DOHH2 (cell line): ENCODE measurements around the gene FKTN.
"Not testable (repeated sequence)": the region's sequence is repeated elsewhere in the genome, so short reads cannot be mapped to it uniquely, and the experiment has no call there.

Experiments
- H3F3A ChIP-seq: fragments of 200-600 bp; sonication (generic), shearing (Covaris generic); 2 replicates; pipeline ENCODE4 v1.6.0; 2016; ENCODE audit warnings: antibody characterized with exemption, mild to moderate bottlenecking; ENCODE audit not compliant: control insufficient read depth, insufficient read depth
- H3K27ac ChIP-seq: fragments of 200-600 bp; sonication (generic); 2 replicates; pipeline ENCODE4 v1.5.1; 2014; ENCODE audit warnings: low read depth, mild to moderate bottlenecking, low read length, moderate library complexity
- H3K27me3 ChIP-seq: fragments of 200-600 bp; sonication (generic); 2 replicates; pipeline ENCODE4 v1.6.1; 2014; ENCODE audit warnings: mild to moderate bottlenecking, low read length, mixed read lengths; ENCODE audit not compliant: control insufficient read depth
- H3K36me3 ChIP-seq: fragments of 200-600 bp; sonication (generic); 2 replicates; pipeline ENCODE4 v1.6.1; 2014; ENCODE audit warnings: mild to moderate bottlenecking, low read length, moderate library complexity, mixed read lengths; ENCODE audit not compliant: control insufficient read depth
- H3K4me1 ChIP-seq: fragments of 200-600 bp; sonication (generic); 2 replicates; pipeline ENCODE4 v1.6.1; 2014; ENCODE audit warnings: mild to moderate bottlenecking, low read length, mixed read lengths; ENCODE audit not compliant: control insufficient read depth
- H3K4me2 ChIP-seq: fragments of 200-600 bp; sonication (generic); 2 replicates; pipeline ENCODE4 v1.6.0; 2014; ENCODE audit warnings: mild to moderate bottlenecking, low read length, moderate library complexity
- H3K4me3 ChIP-seq: fragments of 200-600 bp; sonication (generic); 2 replicates; pipeline ENCODE4 v1.5.1; 2014; ENCODE audit warnings: mild to moderate bottlenecking, low read length, mixed read lengths
- H3K79me2 ChIP-seq: fragments of 200-600 bp; sonication (generic); 2 replicates; pipeline ENCODE4 v1.6.1; 2014; ENCODE audit warnings: mild to moderate bottlenecking, low read length, mixed read lengths; ENCODE audit not compliant: control insufficient read depth
- H3K9me2 ChIP-seq: fragments of 200-600 bp; sonication (generic); replicated peaks from 2 replicates; pipeline ENCODE4 v1.6.1; 2014; ENCODE audit warnings: mild to moderate bottlenecking, low read length, mixed read lengths; ENCODE audit not compliant: control insufficient read depth
- H3K9me3 ChIP-seq: fragments of 200-600 bp; sonication (generic); 2 replicates; pipeline ENCODE4 v1.6.1; 2014; ENCODE audit warnings: antibody characterized with exemption, low read length, mixed read lengths; ENCODE audit not compliant: control insufficient read depth, insufficient read depth
- H4K20me1 ChIP-seq: fragments of 200-600 bp; sonication (generic); 2 replicates; pipeline ENCODE4 v1.6.0; 2014; ENCODE audit warnings: low read depth, mild to moderate bottlenecking, antibody characterized with exemption, low read length, moderate library complexity; ENCODE audit not compliant: control insufficient read depth, insufficient read depth
- CTCF ChIP-seq: fragments of 200-600 bp; sonication (generic); IDR thresholded peaks from one replicate; pipeline ENCODE4 v1.5.1; 2014; ENCODE audit warnings: antibody characterized with exemption, mild to moderate bottlenecking, low read depth, low read length; ENCODE audit not compliant: poor library complexity, severe bottlenecking
- EZH2phosphoT487 ChIP-seq: fragments of 200-600 bp; sonication (generic); IDR thresholded peaks from 2 replicates; pipeline ENCODE4 v1.6.1; 2017; ENCODE audit warnings: borderline replicate concordance, mild to moderate bottlenecking, antibody characterized with exemption, low read length, moderate library complexity, mixed read lengths

The FKTN gene

GRCh38 chr9:105541838-105542237 lies 16.1 kb upstream of the FKTN start:
- Histone ChIP-seq H3K27me3 (no peaks in the 10 kb centered on the region), H3K9me3 (no peaks in the 10 kb centered on the region), H3K9me2 (no peaks in the 10 kb centered on the region), H3K4me1 (no peaks in the 10 kb centered on the region), H4K20me1 (no peaks in the 10 kb centered on the region), H3K4me2 (no peak overlapping the region), H3K79me2 (no peaks in the 10 kb centered on the region), H3K36me3 (peaks cover 2% of the 10 kb centered on the region; the same call in 1 of the 2 replicates), H3F3A (no peaks in the 10 kb centered on the region), H3K4me3 (no peak overlapping the region), H3K27ac (no peak overlapping the region)
- no peak for TF ChIP-seq CTCF
- no peak for TF ChIP-seq EZH2phosphoT487

GRCh38 chr9:105554042-105554441 lies 3.9 kb upstream of the FKTN start:
- Histone ChIP-seq H3K4me2 (no peak overlapping the region), H3K4me1 (peaks cover 6% of the 10 kb centered on the region), H3F3A (peaks cover 5% of the 10 kb centered on the region; the same call in 1 of the 2 replicates), H3K27me3 (no peaks in the 10 kb centered on the region), H4K20me1 (no peaks in the 10 kb centered on the region), H3K4me3 (no peak overlapping the region), H3K36me3 (no peaks in the 10 kb centered on the region), H3K9me2 (no peaks in the 10 kb centered on the region), H3K9me3 (no peaks in the 10 kb centered on the region), H3K79me2 (peaks cover 10% of the 10 kb centered on the region), H3K27ac (no peak overlapping the region)
- no peak for TF ChIP-seq EZH2phosphoT487
- TF ChIP-seq CTCF: no peak

GRCh38 chr9:105572455-105572854 lies 14.5 kb downstream of the FKTN start:
- Histone ChIP-seq H3K27me3 (no peaks in the 10 kb centered on the region), H3K27ac (no peak overlapping the region), H3K4me2 (no peak overlapping the region), H3K4me1 (no peaks in the 10 kb centered on the region), H3K36me3 (peaks cover 10% of the 10 kb centered on the region), H3K4me3 (no peak overlapping the region), H3K9me2 (no peaks in the 10 kb centered on the region), H3K9me3 (no peaks in the 10 kb centered on the region), H4K20me1 (no peaks in the 10 kb centered on the region), H3F3A (no peaks in the 10 kb centered on the region), H3K79me2 (no peaks in the 10 kb centered on the region)
- TF ChIP-seq EZH2phosphoT487 (no peak), CTCF (no peak)

- not testable (repeated sequence) for H3K27me3 ChIP-seq, H3K9me2 ChIP-seq, H3K27ac ChIP-seq
These were observed 22.0 kb downstream of the FKTN start for GRCh38 chr9:105579952-105580351.

GRCh38 chr9:105581550-105581949 lies 23.6 kb downstream of the FKTN start:
- not testable (repeated sequence) for H3K4me1 ChIP-seq, H3K9me3 ChIP-seq, H3F3A ChIP-seq, H3K27ac ChIP-seq, H3K79me2 ChIP-seq, H4K20me1 ChIP-seq, H3K9me2 ChIP-seq, H3K27me3 ChIP-seq, H3K36me3 ChIP-seq, H3K4me3 ChIP-seq, H3K4me2 ChIP-seq

More at GRCh38 chr9:105579952-105580351, 22.0 kb downstream of the FKTN start:
- not testable (repeated sequence) for H3K4me2 ChIP-seq, H3F3A ChIP-seq, H3K79me2 ChIP-seq, H3K4me1 ChIP-seq, H3K36me3 ChIP-seq, H3K4me3 ChIP-seq, H3K9me3 ChIP-seq, H4K20me1 ChIP-seq
